GM10248 (cell line): ENCODE results near the gene RTN4R.

Experiments used
- CTCF ChIA-PET: fragments of 300-600 bp; sonication (Branson Sonifier 250); formaldehyde crosslinking; extraction: SDS; loops from one replicate; lab custom pipeline; 2021; ENCODE audit warnings: antibody characterized with exemption; lab: Yijun Ruan, JAX
- POLR2A ChIA-PET: fragments of 350-650 bp; sonication (Branson Sonifier 250); formaldehyde crosslinking; extraction: SDS; loops from one replicate; lab custom pipeline; 2020; ENCODE audit warnings: antibody characterized with exemption; lab: Yijun Ruan, JAX
- DNase-seq: peaks from one replicate; pipeline ENCODE4 v3.0.0; 2012; ENCODE audit errors: extremely low spot score
- TF ChIP-seq, protein P1 (sequence below): IDR thresholded peaks from 2 replicates; pipeline ENCODE4 v1.5.1; 2012; ENCODE audit warnings: mild to moderate bottlenecking, low read depth; ENCODE audit errors: extremely low read depth, missing control alignments, control extremely low read depth

RTN4R gene

DNA sequence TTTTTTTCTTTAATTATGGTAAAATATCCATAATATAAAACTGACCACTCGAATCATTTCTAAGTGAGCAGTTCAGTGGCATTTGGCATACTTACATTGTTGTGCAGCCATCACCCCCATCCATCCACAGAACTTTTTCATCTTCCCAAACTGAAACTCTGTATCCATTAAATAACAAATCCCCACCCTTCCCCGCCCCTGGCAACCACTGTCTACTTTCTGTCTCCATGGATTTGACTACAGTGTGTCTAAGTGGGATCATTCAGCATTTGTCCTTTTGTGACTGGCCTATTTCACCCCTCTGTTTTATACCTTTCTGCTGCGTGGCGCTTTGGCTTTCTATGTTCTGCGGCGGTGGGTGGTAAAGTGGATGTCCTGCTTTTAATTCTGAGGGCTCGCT, 49.1 kb downstream of the RTN4R start:
- ChIA-PET CTCF (interaction anchor here (1.2 kb wide), 1 partner anchor 19 kb away, joined by 3 read pairs; no protein-coding TSS in a partner anchor), POLR2A (no interaction called here)
- TF ChIP-seq, protein P1, sequence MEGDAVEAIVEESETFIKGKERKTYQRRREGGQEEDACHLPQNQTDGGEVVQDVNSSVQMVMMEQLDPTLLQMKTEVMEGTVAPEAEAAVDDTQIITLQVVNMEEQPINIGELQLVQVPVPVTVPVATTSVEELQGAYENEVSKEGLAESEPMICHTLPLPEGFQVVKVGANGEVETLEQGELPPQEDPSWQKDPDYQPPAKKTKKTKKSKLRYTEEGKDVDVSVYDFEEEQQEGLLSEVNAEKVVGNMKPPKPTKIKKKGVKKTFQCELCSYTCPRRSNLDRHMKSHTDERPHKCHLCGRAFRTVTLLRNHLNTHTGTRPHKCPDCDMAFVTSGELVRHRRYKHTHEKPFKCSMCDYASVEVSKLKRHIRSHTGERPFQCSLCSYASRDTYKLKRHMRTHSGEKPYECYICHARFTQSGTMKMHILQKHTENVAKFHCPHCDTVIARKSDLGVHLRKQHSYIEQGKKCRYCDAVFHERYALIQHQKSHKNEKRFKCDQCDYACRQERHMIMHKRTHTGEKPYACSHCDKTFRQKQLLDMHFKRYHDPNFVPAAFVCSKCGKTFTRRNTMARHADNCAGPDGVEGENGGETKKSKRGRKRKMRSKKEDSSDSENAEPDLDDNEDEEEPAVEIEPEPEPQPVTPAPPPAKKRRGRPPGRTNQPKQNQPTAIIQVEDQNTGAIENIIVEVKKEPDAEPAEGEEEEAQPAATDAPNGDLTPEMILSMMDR: no peak
- DNase-seq: no peak

DNA sequence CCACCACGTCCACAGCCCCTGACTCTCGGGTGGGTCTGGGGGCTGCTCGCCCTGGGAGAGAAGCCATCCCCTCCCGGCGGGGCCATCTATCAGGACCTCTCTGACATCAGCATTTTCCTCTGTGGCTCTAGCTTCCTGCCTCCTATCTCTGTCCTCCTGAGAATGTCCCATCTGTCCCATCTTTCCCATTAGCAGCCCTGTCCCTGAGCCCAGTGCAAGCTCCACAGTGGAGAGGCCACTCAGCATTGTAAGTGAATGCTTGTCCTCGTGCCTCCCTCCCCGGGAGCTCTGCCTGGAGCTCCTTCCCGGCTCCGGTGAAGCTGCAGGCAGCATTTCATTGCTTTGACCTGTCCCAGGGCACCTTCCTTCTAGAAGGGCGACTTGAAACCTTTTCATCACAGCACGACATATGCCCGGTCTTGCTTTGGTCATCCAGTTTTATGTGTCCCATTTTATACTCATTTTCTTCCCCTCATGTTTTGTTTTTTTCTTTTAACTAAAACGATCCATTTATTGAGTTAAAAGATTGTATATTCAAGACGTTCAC, 49.7 kb downstream of the RTN4R start:
- ChIA-PET CTCF (interaction anchor here (1.2 kb wide), 1 partner anchor 19 kb away, joined by 3 read pairs; no protein-coding TSS in a partner anchor), POLR2A (no interaction called here)
- TF ChIP-seq, protein P1: no peak
- no peak for DNase-seq

DNA sequence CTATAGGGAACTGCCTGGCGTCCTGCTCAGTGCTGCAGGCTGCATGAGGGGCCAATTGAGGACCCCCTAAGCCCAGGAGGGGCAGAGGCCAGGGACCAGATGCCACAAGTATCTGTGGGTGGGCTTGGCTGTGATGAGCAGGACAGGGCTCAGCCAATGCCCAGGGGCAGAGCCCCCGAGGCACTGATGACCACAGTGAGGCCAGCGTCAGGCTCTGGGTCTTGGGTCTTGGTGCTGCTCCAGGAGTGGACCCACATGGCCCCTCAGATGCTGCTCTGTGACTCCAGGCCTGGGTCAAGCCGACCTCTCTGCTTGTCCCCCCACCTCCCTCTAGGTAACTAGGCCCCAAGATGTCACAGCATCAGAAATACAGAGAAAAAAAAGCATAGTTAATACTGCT, 50.6 kb downstream of the RTN4R start:
- ChIA-PET POLR2A (no interaction called here), CTCF (interaction anchor here (1.2 kb wide), 1 partner anchor 20 kb away, joined by 3 read pairs; no protein-coding TSS in a partner anchor)
- DNase-seq: no peak
- TF ChIP-seq, protein P1: no peak

GRCh38 chr22:20216863-20217499, 51.1 kb downstream of the RTN4R start:
- TF ChIP-seq, protein P1: no peak
- POLR2A ChIA-PET: no interaction called here
- no peak for DNase-seq
- CTCF ChIA-PET: interaction anchor here (2.9 kb wide), 1 partner anchor 15 kb away, joined by 7 read pairs; no protein-coding TSS in a partner anchor

DNA sequence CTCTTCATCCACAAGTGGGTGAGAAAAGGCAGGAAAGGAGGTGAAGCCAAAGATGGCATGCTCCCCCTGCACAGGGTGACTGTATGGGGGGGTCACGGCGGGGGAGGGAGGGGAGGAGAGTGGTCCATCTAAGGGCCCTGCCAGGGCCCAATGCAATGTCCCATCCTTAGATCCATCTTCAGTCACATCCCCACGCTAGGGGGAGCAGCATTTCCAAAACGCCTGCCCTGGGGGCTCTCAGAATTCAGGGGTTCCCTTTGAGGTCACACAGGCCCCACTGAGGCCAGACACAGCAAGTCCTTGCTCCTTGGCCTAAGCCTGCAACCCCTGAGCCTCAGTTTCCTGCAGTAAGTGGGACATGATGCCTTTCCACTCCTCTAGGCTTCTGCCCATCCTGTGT, 52.4 kb downstream of the RTN4R start:
- DNase-seq: no peak
- TF ChIP-seq, protein P1: peak; percentile 12
- CTCF ChIA-PET: interaction anchor here (2.9 kb wide), 1 partner anchor 13 kb away, joined by 7 read pairs; no protein-coding TSS in a partner anchor
- POLR2A ChIA-PET: no interaction called here

- ChIA-PET POLR2A (no interaction called here), CTCF (interaction anchor here (1.3 to 2.9 kb wide), 2 partner anchors 12 to 24 kb away, joined by 3 to 7 read pairs; no protein-coding TSS in a partner anchor)
- no peak for DNase-seq
- TF ChIP-seq, protein P1: no peak
Observed at GRCh38 chr22:20214853-20215252, 53.3 kb downstream of the RTN4R start.
